HEK293T (cell line): ENCODE measurements around the gene ABR.

Experiments
- ARNT ChIP-seq: fragments of 450-650 bp; IDR thresholded peaks from 2 replicates; pipeline ENCODE4 v1.6.1; 2017; ENCODE audit warnings: mild to moderate bottlenecking
- BHLHE40 ChIP-seq: fragments of 450-650 bp; IDR thresholded peaks from 2 replicates; pipeline ENCODE4 v1.6.1; 2016; ENCODE audit warnings: mild to moderate bottlenecking, moderate library complexity, borderline replicate concordance
- ELF4 ChIP-seq: fragments of 450-650 bp; IDR thresholded peaks from 2 replicates; pipeline ENCODE4 v1.6.1; 2017; ENCODE audit warnings: antibody characterized with exemption
- FOXA1 ChIP-seq: fragments of 450-650 bp; IDR thresholded peaks from 2 replicates; pipeline ENCODE4 v1.6.1; 2016; ENCODE audit warnings: mild to moderate bottlenecking
- FOXK2 ChIP-seq: fragments of 450-650 bp; IDR thresholded peaks from 2 replicates; pipeline ENCODE4 v1.6.1; 2016; ENCODE audit warnings: mild to moderate bottlenecking
- FOXM1 ChIP-seq: fragments of 450-650 bp; IDR thresholded peaks from 2 replicates; pipeline ENCODE4 v1.6.1; 2017; ENCODE audit warnings: mild to moderate bottlenecking, borderline replicate concordance
- LEF1 ChIP-seq: fragments of 450-650 bp; IDR thresholded peaks from 2 replicates; pipeline ENCODE4 v1.6.1; 2017; ENCODE audit warnings: mild to moderate bottlenecking, borderline replicate concordance
- SP1 ChIP-seq: fragments of 450-650 bp; IDR thresholded peaks from 2 replicates; pipeline ENCODE4 v1.6.1; 2017
- SUZ12 ChIP-seq: fragments of 450-650 bp; IDR thresholded peaks from 2 replicates; pipeline ENCODE4 v1.6.1; 2016; ENCODE audit warnings: mild to moderate bottlenecking
- TARDBP ChIP-seq: fragments of 450-650 bp; IDR thresholded peaks from 2 replicates; pipeline ENCODE4 v1.6.1; 2016
- ZNF384 ChIP-seq: fragments of 450-650 bp; IDR thresholded peaks from 2 replicates; pipeline ENCODE4 v1.6.1; 2016
- TF ChIP-seq, protein P1 (sequence below): fragments of 450-650 bp; IDR thresholded peaks from 2 replicates; pipeline ENCODE4 v1.6.1; 2016

- no peak for TF ChIP-seq ZNF384
- TF ChIP-seq FOXK2, result no peak
- TF ChIP-seq FOXM1, result no peak
- no peak for TF ChIP-seq LEF1
- no peak for TF ChIP-seq ELF4
- TF ChIP-seq TARDBP, result no peak
- TF ChIP-seq ARNT, result no peak
- TF ChIP-seq SP1, result no peak
- TF ChIP-seq, protein P1, sequence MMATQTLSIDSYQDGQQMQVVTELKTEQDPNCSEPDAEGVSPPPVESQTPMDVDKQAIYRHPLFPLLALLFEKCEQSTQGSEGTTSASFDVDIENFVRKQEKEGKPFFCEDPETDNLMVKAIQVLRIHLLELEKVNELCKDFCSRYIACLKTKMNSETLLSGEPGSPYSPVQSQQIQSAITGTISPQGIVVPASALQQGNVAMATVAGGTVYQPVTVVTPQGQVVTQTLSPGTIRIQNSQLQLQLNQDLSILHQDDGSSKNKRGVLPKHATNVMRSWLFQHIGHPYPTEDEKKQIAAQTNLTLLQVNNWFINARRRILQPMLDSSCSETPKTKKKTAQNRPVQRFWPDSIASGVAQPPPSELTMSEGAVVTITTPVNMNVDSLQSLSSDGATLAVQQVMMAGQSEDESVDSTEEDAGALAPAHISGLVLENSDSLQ, result no peak
- TF ChIP-seq SUZ12, result no peak
- TF ChIP-seq FOXA1, result no peak
- TF ChIP-seq BHLHE40, result no peak
Observed at GRCh38 chr17:1142561-1142971, 37.2 kb downstream of the ABR start.
